Activated CD4-positive, alpha-beta T cell treated with anti-CD3 and anti-CD28 coated beads, Interleukin-2, amount 10 ng/mL, durations not matched to agents 24 days and 14 days (primary cell): ENCODE measurements around the gene TTLL11. TPM values are rescaled to one million over a fixed set of nuclear protein-coding genes. Genes with fewer than 3 reads are reported as not detected.
A peak's percentile ranks its signal among the peaks of the same experiment; 100 is the strongest.

Experiments
- DNase-seq: peaks from one replicate; pipeline ENCODE4 v3.0.0; 2022
- H3K27ac Mint-ChIP-seq: one replicate; pipeline ENCODE4 v1.8.0; 2022; ENCODE audit warnings: mild to moderate bottlenecking, mixed read lengths
- H3K27me3 Mint-ChIP-seq: one replicate; pipeline ENCODE4 v1.8.0; 2022; ENCODE audit warnings: mixed read lengths
- H3K36me3 Mint-ChIP-seq: one replicate; pipeline ENCODE4 v1.8.0; 2022; ENCODE audit warnings: low read depth, mild to moderate bottlenecking, mixed read lengths
- H3K4me1 Mint-ChIP-seq: one replicate; pipeline ENCODE4 v1.8.0; 2021; ENCODE audit warnings: mixed read lengths
- H3K4me3 Mint-ChIP-seq: one replicate; pipeline ENCODE4 v1.8.0; 2022; ENCODE audit warnings: mild to moderate bottlenecking, moderate library complexity, mixed read lengths
- H3K9me3 Mint-ChIP-seq: one replicate; pipeline ENCODE4 v1.8.0; 2021; ENCODE audit warnings: mixed read lengths
- intact Hi-C: fragments of 100-400 bp; cut with micrococcal nuclease; formaldehyde crosslinking; loops from one replicate; pipeline ENCODE4 v1.15.1; 2023
- total RNA-seq: library from RNA; stranded (reverse); gene quantifications from 2 replicates; pipeline ENCODE4 v1.2.3, GENCODE V29; 2022

The TTLL11 gene
- total RNA-seq, 1 donor from 2014 or later, result 2.4 TPM

DNA sequence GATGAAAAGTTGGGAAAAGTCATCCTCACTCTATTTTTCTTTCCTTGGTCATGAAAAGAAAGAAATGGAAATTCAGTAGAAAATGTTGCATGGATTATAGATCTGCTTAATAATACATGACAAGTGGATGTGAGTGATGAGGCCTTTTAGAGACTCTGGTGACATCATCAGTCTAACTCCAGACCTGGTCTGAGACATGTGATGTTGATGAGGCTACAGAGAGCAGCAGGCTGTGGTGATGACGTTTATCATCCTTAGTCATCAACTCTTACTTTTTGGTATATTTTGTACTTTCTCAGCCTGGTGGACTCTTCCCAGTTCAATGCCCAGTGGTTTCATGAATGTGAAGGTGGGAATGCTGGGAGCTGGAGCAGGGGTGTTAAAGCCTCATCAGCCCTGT lies 116.4 kb downstream of the TTLL11 start:
- Mint-ChIP-seq H3K36me3 (no peaks in the 10 kb centered on the region), H3K4me1 (peaks cover 7% of the 10 kb centered on the region), H3K4me3 (no peak overlapping the region), H3K9me3 (peaks cover 7% of the 10 kb centered on the region), H3K27me3 (no peaks in the 10 kb centered on the region), H3K27ac (no peak overlapping the region)
- no peak for DNase-seq
- intact Hi-C loops, result no loop called here

DNA sequence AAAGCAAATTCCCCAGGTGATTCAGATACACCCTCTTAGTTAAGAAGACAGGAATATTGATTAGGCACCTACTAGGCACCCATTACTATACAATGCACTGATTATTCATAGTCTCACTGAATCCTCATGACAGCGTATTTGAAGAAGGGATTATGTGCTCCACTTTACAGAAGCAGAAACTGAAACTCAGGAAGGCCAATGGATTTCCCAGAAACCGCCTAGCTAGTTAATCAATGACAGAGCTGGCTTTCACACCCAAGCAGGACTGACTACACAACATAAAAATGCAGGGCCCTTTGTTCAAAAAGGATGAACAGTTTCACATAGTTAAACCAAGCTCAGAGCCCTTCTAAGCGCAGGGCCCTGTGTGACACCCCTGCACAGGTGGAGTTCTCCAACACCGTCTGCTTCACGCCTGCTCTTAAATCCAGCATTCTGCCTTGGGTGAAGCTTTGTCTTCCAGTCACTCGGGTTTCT lies 117.3 kb downstream of the TTLL11 start:
- intact Hi-C loops, result no loop called here
- no peaks in the 10 kb centered on the region for H3K27me3 Mint-ChIP-seq
- H3K9me3 Mint-ChIP-seq, result peaks cover 3% of the 10 kb centered on the region
- H3K27ac Mint-ChIP-seq, result no peak overlapping the region
- H3K4me1 Mint-ChIP-seq, result peaks cover 7% of the 10 kb centered on the region
- no peaks in the 10 kb centered on the region for H3K36me3 Mint-ChIP-seq
- H3K4me3 Mint-ChIP-seq, result no peak overlapping the region
- DNase-seq, result no peak

DNA sequence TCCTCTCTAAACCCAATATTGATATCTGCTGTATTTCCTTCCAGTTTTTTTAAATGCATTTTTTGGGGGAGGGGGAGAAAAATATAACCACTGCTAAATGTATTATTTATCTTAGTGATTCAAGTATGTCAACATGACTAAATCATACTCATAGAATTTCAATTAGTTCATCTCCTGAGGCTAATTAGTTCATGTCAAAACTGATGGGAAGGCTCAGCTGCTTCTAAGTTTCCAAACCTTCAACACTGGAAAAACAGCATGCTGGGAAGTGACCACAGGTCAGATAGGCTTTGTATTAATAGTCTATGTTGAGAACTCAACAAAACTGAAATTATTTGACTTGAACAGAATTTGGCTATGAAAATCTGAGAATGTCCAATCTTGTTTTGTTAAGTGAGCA lies 118.7 kb downstream of the TTLL11 start:
- Mint-ChIP-seq H3K4me3 (no peak overlapping the region), H3K27me3 (no peaks in the 10 kb centered on the region), H3K36me3 (no peaks in the 10 kb centered on the region), H3K27ac (no peak overlapping the region), H3K9me3 (no peaks in the 10 kb centered on the region), H3K4me1 (peaks cover 7% of the 10 kb centered on the region)
- intact Hi-C loops, result no loop called here
- DNase-seq, result no peak

DNA sequence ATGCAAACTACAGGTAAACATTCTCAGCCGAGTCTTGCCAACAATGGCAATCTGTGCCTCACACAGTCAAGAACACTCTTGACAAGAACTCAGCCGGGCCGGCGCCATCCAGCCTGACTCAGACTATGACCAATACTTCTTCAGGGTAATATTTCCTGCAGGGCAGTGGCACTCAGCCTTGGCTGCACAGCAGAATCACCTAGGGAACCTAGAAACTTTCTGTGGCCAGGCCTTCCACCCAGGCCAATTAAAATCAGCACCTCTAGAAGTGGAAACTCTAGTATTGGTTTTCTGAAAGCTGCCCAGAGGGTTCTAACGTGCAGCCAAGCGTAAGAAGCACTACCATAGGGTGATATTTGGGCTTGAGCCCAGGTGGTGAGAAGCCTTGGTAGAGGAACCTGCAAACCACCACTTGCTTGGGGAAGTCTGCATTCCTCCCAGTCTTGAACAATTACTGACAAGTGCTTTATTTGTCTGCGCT lies 120.6 kb downstream of the TTLL11 start:
- DNase-seq, result no peak
- Mint-ChIP-seq H3K36me3 (no peaks in the 10 kb centered on the region), H3K27ac (no peak overlapping the region), H3K9me3 (no peaks in the 10 kb centered on the region), H3K27me3 (no peaks in the 10 kb centered on the region), H3K4me3 (no peak overlapping the region), H3K4me1 (peaks cover 7% of the 10 kb centered on the region)
- intact Hi-C loops, result no loop called here

DNA sequence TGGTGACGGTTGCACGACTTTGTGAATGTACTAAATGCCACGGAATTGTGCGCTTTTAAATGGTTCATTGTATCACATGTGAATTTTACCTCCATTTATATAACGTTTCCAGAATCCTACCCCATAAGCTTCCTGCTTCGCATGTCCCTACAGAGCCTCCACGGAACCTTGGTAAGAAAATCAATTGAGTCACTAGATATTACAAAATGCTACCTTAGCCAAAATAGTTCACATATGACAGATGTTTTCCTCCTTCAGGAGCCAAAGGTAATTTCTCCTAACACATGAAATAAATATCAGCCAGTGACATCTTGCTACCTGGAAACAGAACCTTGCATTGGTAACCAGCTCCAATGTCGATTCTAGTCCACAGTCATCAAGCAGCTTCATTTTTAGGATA lies 125.1 kb downstream of the TTLL11 start:
- no peaks in the 10 kb centered on the region for H3K36me3 Mint-ChIP-seq
- no peak overlapping the region for H3K4me3 Mint-ChIP-seq
- no peaks in the 10 kb centered on the region for H3K27me3 Mint-ChIP-seq
- no peak for DNase-seq
- no peaks in the 10 kb centered on the region for H3K4me1 Mint-ChIP-seq
- intact Hi-C loops, result no loop called here
- no peaks in the 10 kb centered on the region for H3K9me3 Mint-ChIP-seq
- no peak overlapping the region for H3K27ac Mint-ChIP-seq

DNA sequence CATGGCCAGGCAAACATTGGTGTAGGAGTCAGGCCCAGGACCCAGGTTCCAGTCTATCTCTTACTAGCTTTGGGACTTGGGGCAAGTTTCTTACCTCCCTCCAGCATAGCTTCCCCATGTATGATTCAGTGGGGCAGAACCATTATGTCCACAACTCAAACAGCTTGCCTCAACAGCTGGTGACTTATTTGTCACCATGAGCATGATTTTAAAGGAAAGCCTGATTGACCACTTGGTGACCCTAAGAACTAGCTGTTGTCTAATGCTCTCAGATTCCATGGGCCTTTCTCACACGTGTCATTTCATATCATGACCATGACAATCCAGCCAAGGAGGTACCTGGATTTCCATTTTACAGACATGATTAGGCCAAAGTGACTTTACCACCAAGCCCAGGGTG lies 126.4 kb downstream of the TTLL11 start:
- Mint-ChIP-seq H3K9me3 (no peaks in the 10 kb centered on the region), H3K27me3 (no peaks in the 10 kb centered on the region), H3K4me3 (no peak overlapping the region), H3K36me3 (no peaks in the 10 kb centered on the region), H3K27ac (no peak overlapping the region), H3K4me1 (no peaks in the 10 kb centered on the region)
- intact Hi-C loops, result no loop called here
- DNase-seq, result no peak

DNA sequence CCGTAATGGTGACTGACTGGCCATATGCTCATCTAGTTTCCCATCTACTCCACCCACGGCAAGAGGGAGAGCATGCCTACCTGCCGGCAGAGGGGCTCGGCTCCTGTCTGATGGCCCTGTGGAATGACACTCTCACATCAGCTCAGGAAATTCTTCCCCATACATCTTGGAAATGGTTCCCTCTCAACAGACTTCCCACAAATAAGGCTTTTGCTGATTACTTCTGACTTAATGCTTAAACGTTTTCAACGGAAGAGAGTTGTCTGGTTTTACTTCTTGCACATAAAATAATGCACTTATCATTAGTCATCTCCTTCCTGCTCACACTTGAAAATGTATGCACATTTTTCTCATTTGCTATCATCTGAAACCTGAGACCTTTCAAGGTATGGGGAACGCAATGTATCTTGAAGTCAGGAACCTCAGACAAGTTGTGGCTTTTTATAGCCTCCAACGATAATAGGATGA lies 129.5 kb downstream of the TTLL11 start:
- peaks cover 2% of the 10 kb centered on the region for H3K4me1 Mint-ChIP-seq
- no peaks in the 10 kb centered on the region for H3K36me3 Mint-ChIP-seq
- peaks cover 2% of the 10 kb centered on the region for H3K27me3 Mint-ChIP-seq
- intact Hi-C loops, result no loop called here
- H3K4me3 Mint-ChIP-seq, result no peak overlapping the region
- H3K27ac Mint-ChIP-seq, result no peak overlapping the region
- no peaks in the 10 kb centered on the region for H3K9me3 Mint-ChIP-seq
- DNase-seq, result no peak

DNA sequence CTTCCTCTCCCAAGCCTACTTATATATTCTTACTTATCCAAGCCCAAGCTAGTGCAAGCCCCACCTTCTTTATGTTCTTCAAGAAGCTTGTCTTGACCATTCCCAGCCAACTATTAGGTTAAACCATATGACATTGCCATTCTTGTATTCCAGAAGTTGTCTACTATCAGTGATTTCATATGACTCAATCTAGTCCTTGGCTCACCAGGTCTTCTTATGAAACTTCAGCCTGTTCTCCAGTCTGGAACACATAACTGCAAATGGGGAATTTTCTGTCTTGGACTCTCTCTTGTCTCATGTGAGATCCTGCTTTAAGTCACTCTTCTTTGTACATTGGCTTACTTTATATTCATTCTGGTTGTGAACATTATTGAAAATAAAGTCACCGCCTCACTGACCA lies 130.7 kb downstream of the TTLL11 start:
- Mint-ChIP-seq H3K36me3 (no peaks in the 10 kb centered on the region), H3K4me1 (peaks cover 6% of the 10 kb centered on the region), H3K9me3 (no peaks in the 10 kb centered on the region), H3K27me3 (peaks cover 2% of the 10 kb centered on the region), H3K27ac (no peak overlapping the region), H3K4me3 (no peak overlapping the region)
- no peak for DNase-seq
- intact Hi-C loops, result no loop called here

DNA sequence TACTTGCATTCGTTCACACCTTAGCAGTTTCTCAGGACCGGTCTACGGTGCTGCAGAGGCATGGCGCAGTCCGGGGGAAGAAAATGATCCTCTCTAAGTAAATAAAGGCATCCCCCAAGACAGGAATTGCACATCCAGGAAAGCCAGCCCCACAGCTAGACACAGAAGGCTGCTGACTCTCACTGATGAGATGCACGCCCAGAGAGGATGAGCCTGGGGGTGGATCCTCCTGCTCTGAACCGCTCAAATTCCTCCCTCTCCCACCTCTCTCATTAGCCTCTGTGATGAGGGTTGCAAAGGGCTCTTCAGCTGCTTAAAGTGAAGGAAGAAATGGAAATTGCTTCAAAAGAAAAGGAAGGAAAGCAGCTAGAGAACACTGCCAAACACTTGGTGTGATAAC lies 132.4 kb downstream of the TTLL11 start:
- DNase-seq, result no peak
- Mint-ChIP-seq H3K27ac (no peak overlapping the region), H3K36me3 (no peaks in the 10 kb centered on the region), H3K27me3 (peaks cover 2% of the 10 kb centered on the region), H3K4me3 (no peak overlapping the region), H3K9me3 (no peaks in the 10 kb centered on the region), H3K4me1 (peaks cover 6% of the 10 kb centered on the region)
- intact Hi-C loops, result no loop called here

DNA sequence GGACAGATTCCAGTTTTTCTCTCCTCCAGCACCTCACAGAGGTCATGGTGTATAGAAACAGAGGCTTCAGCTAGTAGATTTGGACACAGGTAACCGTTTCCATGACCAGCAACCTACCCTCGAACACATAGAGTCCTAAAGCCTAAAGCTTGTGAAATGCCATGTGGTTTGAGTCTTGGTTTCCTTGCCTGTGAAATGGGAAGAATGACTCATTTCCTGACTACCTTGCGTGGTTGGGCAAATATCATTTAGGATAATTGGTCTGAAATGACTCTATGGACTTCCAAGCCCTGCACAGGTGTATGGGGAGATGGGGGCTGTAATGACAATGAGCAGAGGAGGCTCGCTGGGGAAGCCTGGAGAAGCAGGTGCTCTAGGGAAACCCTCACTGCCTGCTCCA lies 134.6 kb downstream of the TTLL11 start:
- Mint-ChIP-seq H3K4me3 (no peak overlapping the region), H3K27ac (peak overlapping the region; percentile 6), H3K4me1 (peaks cover 6% of the 10 kb centered on the region), H3K36me3 (no peaks in the 10 kb centered on the region), H3K27me3 (peaks cover 2% of the 10 kb centered on the region), H3K9me3 (no peaks in the 10 kb centered on the region)
- intact Hi-C loops, result no loop called here
- no peak for DNase-seq

DNA sequence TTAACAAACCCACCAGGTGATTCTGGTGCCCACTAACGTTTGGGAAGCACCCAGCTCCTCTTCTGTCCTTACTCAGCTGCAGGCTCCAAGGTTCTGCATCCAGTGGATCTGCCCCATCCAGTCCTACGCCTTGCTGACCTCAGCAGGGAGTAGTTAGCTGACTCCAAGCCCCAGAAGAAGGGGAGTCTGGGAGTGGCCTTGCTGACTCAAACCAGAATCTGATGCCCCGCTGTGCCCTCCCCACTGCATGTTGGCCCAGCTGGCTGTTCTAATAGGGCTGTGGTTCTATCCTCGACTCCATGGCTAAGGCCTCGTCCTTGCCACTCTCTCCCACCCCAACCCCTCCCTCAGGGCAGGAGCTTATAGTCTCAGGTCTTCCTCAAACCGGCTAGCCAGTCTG lies 136.3 kb downstream of the TTLL11 start:
- Mint-ChIP-seq H3K9me3 (no peaks in the 10 kb centered on the region), H3K36me3 (no peaks in the 10 kb centered on the region)
- intact Hi-C loops, result no loop called here

DNA sequence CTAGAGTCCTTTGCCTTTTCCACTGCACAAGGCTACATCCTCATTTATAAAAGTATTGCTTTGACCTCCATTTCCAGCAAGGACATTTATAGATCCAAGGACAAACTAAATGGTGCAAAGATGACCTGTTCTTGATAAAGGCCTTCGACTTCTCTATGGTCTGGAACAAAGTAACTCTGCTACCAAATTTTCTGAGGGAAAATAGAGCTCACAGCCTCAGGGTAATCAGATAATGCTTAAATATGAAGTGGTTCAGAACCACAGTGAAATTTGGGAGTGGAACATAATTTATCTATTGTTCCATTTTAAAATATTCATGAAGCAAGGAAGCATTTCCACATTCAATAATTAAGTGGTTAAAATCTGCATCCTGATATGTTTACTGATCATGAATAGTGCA lies 137.5 kb downstream of the TTLL11 start:
- DNase-seq, result no peak
- H3K27me3 Mint-ChIP-seq, result no peaks in the 10 kb centered on the region
- no peaks in the 10 kb centered on the region for H3K36me3 Mint-ChIP-seq
- no peak overlapping the region for H3K4me3 Mint-ChIP-seq
- H3K9me3 Mint-ChIP-seq, result no peaks in the 10 kb centered on the region
- H3K27ac Mint-ChIP-seq, result no peak overlapping the region
- H3K4me1 Mint-ChIP-seq, result peaks cover 6% of the 10 kb centered on the region
- intact Hi-C loops, result no loop called here

More for the DNA sequence above, 136.3 kb downstream of the TTLL11 start:
- Mint-ChIP-seq H3K4me3 (no peak overlapping the region), H3K27me3 (peaks cover 2% of the 10 kb centered on the region), H3K4me1 (peaks cover 6% of the 10 kb centered on the region), H3K27ac (no peak overlapping the region)
- DNase-seq, result no peak

DNA sequence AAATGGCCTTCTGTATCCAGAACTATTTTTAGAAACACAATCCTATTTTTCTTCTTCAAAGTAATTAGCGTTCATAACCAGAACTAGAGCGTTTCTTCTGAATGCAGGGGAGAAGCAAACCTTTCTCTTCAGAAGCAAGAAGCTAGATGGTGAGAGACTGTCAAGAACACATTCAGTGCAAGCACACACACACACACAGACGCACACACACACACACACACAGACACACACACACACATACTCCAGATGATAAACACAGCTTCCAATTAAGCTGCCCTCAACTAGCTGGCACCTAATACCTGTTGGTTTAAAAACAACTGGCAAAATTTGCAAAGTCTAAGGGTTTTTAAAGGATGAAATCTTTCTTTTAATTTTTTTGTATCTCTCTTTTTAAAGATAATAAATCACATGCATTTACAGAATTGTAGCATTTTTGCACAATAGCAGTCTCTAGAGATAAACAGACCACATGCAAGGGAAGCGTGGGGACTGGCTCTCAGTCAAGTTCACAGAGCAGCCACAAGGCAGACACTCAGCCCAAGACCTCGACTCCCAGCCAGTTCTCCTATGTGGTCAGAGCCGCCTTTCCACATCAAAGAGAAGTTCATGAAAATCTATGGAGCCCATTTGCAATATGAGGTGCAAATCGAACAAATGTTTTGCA lies 138.5 kb downstream of the TTLL11 start:
- intact Hi-C loops, result no loop called here
- Mint-ChIP-seq H3K27me3 (no peaks in the 10 kb centered on the region), H3K9me3 (no peaks in the 10 kb centered on the region), H3K27ac (no peak overlapping the region), H3K36me3 (no peaks in the 10 kb centered on the region), H3K4me3 (no peak overlapping the region), H3K4me1 (peaks cover 6% of the 10 kb centered on the region)
- no peak for DNase-seq

DNA sequence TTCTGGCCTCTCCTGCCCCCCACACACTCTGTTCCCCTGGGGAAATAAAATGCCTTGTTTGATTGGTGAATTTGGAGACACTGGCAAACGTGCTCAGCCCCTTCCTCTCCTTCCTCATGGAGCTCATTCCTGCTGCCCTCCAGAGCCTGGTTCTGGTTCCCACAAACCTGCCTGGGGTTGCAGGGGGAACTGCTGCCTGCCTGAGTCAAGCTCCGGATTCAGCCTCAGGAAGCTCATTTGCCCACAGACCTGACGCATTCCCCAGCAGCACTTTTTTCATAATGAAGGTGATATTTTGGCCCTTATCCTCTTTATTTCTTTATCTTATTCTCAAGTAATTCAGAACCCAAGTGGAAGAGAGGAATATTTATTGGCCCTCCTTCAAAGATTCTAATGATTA lies 140.5 kb downstream of the TTLL11 start:
- Mint-ChIP-seq H3K27me3 (peaks cover 2% of the 10 kb centered on the region), H3K9me3 (no peaks in the 10 kb centered on the region), H3K4me3 (no peak overlapping the region), H3K36me3 (no peaks in the 10 kb centered on the region), H3K4me1 (no peaks in the 10 kb centered on the region), H3K27ac (no peak overlapping the region)
- intact Hi-C loops, result no loop called here
- no peak for DNase-seq

DNA sequence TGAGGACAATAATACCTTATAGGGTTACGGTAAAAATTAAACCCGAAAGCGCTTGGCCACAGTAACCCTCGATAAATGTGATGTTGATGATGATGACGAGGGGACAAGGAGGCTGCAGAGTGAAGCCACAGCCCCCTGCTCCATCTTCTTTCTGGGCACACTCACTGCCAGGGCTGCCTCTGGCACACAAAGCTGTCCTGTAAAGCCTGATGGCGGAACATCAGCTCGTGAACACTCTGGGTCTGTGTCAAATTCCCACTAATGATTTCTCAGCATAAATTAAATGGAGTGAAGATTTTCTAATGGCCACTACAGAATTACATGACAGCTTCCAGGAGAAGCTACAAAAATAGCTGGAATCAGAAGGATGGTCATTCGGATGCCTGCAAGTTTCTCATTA lies 142.2 kb downstream of the TTLL11 start:
- peaks cover 2% of the 10 kb centered on the region for H3K27me3 Mint-ChIP-seq
- no peaks in the 10 kb centered on the region for H3K9me3 Mint-ChIP-seq
- no peaks in the 10 kb centered on the region for H3K4me1 Mint-ChIP-seq
- no peak overlapping the region for H3K4me3 Mint-ChIP-seq
- H3K27ac Mint-ChIP-seq, result no peak overlapping the region
- no peaks in the 10 kb centered on the region for H3K36me3 Mint-ChIP-seq
- DNase-seq, result no peak
- intact Hi-C loops, result no loop called here
